GM23338 (cell line): ENCODE data around the gene NIN. TPM values are rescaled to one million over a fixed set of nuclear protein-coding genes. Genes with fewer than 3 reads are reported as not detected.

Experiments used
- ATAC-seq: fragments of 200-7000 bp; cut with Tn5 transposase; 3 replicates; pipeline ENCODE4 v1.9.1; 2020
- DNase-seq: peaks from one replicate; pipeline ENCODE4 v3.0.0-alpha.2; 2015; ENCODE audit warnings: low spot score
- H2AFZ ChIP-seq: fragments of 200-600 bp; sonication (generic); 2 replicates; pipeline ENCODE4 v1.8.0; 2016; ENCODE audit warnings: antibody characterized with exemption, mild to moderate bottlenecking, moderate library complexity
- H3F3A ChIP-seq: fragments of 200-600 bp; sonication (generic); replicated peaks from 2 replicates; pipeline ENCODE4 v1.8.0; 2017; ENCODE audit warnings: antibody characterized with exemption, mixed run types, low read depth
- H3K27ac ChIP-seq: fragments of 200-600 bp; sonication (generic); 2 replicates; pipeline ENCODE4 v1.6.1; 2016; ENCODE audit warnings: low read depth
- H3K27me3 ChIP-seq: fragments of 200-600 bp; sonication (generic); 2 replicates; pipeline ENCODE4 v1.8.0; 2016; ENCODE audit warnings: mild to moderate bottlenecking, mixed run types, moderate library complexity; ENCODE audit not compliant: insufficient read depth
- H3K36me3 ChIP-seq: fragments of 200-600 bp; sonication (generic); 2 replicates; pipeline ENCODE4 v1.8.0; 2016; ENCODE audit warnings: mild to moderate bottlenecking; ENCODE audit not compliant: insufficient read depth
- H3K4me1 ChIP-seq: fragments of 200-600 bp; sonication (generic); 2 replicates; pipeline ENCODE4 v1.8.0; 2016; ENCODE audit warnings: mild to moderate bottlenecking, moderate library complexity; ENCODE audit not compliant: insufficient read depth
- H3K4me2 ChIP-seq: fragments of 200-600 bp; sonication (generic); 2 replicates; pipeline ENCODE4 v1.7.1; 2017; ENCODE audit warnings: mixed run types
- H3K4me3 ChIP-seq: fragments of 200-600 bp; sonication (generic); 2 replicates; pipeline ENCODE4 v1.6.1; 2016; ENCODE audit warnings: mixed run types
- H3K79me2 ChIP-seq: fragments of 200-600 bp; sonication (generic); replicated peaks from 2 replicates; pipeline ENCODE4 v1.8.0; 2017; ENCODE audit warnings: mild to moderate bottlenecking; ENCODE audit not compliant: insufficient read depth
- H3K9me2 ChIP-seq: fragments of 200-600 bp; sonication (generic); 2 replicates; pipeline ENCODE4 v1.8.0; 2017; ENCODE audit not compliant: insufficient read depth
- H4K20me1 ChIP-seq: fragments of 200-600 bp; sonication (generic); replicated peaks from 2 replicates; pipeline ENCODE4 v1.8.0; 2017; ENCODE audit warnings: mild to moderate bottlenecking; ENCODE audit not compliant: insufficient read depth
- H3K27ac Mint-ChIP-seq: 2 replicates; pipeline ENCODE4 v1.8.0; 2020; ENCODE audit warnings: inconsistent platforms, mild to moderate bottlenecking, moderate library complexity, mixed read lengths
- H3K27me3 Mint-ChIP-seq: 3 replicates; pipeline ENCODE4 v1.8.0; 2022; ENCODE audit warnings: low read depth, mild to moderate bottlenecking, moderate library complexity, mixed read lengths, inconsistent platforms; ENCODE audit not compliant: insufficient read depth, poor library complexity
- H3K36me3 Mint-ChIP-seq: 3 replicates; pipeline ENCODE4 v1.8.0; 2021; ENCODE audit warnings: low read depth, mild to moderate bottlenecking, inconsistent platforms, moderate library complexity, mixed read lengths
- H3K4me1 Mint-ChIP-seq: 3 replicates; pipeline ENCODE4 v1.8.0; 2020; ENCODE audit warnings: mild to moderate bottlenecking, inconsistent platforms, mixed read lengths
- H3K4me3 Mint-ChIP-seq: 3 replicates; pipeline ENCODE4 v1.8.0; 2021; ENCODE audit warnings: moderate library complexity, mild to moderate bottlenecking, inconsistent platforms, mixed read lengths
- H3K9me3 Mint-ChIP-seq: 3 replicates; pipeline ENCODE4 v1.8.0; 2020; ENCODE audit warnings: moderate library complexity, mild to moderate bottlenecking, inconsistent platforms, mixed read lengths
- CREB1 ChIP-seq: fragments of 250-450 bp; sonication (Bioruptor Pico); IDR thresholded peaks from 2 replicates; pipeline ENCODE4 v1.5.0; 2020; ENCODE audit warnings: low read depth, mild to moderate bottlenecking, moderate library complexity
- CTCF ChIP-seq, 2 experiments: fragments of 200-600 bp in 1 of 2; sonication (generic) in 1 of 2; conservative IDR thresholded peaks; 2 replicates each; pipeline versions ENCODE4 v1.5.1 to v1.6.1; 2016 to 2017; ENCODE audit warnings: antibody characterized with exemption in 2 of 2, low read depth in 2 of 2, mild to moderate bottlenecking in 2 of 2, moderate library complexity in 1 of 2
- ETS1 ChIP-seq: IDR thresholded peaks from 2 replicates; pipeline ENCODE4 v1.6.1; 2016; ENCODE audit warnings: antibody characterized with exemption
- EZH2 ChIP-seq: fragments of 200-600 bp; sonication (generic); IDR thresholded peaks from one replicate; pipeline ENCODE4 v1.8.0; 2017; ENCODE audit warnings: antibody characterized with exemption, mild to moderate bottlenecking, low read depth; ENCODE audit not compliant: unreplicated experiment
- JUNB ChIP-seq: IDR thresholded peaks from one replicate; pipeline ENCODE4 v1.6.1; 2016; ENCODE audit warnings: antibody characterized with exemption; ENCODE audit not compliant: unreplicated experiment
- NANOG ChIP-seq: IDR thresholded peaks from 2 replicates; pipeline ENCODE4 v1.6.1; 2016; ENCODE audit warnings: antibody characterized with exemption, borderline replicate concordance
- POLR2AphosphoS5 ChIP-seq: IDR thresholded peaks from 2 replicates; pipeline ENCODE4 v1.6.1; 2016; ENCODE audit warnings: antibody characterized with exemption, low read depth
- ZNF331 ChIP-seq: fragments of 250-450 bp; sonication (Bioruptor Pico); IDR thresholded peaks from 2 replicates; pipeline ENCODE4 v1.5.0; 2020; ENCODE audit warnings: low read depth, mild to moderate bottlenecking, moderate library complexity
- ZNF462 ChIP-seq: fragments of 250-450 bp; sonication (Bioruptor Pico); IDR thresholded peaks from 2 replicates; pipeline ENCODE4 v1.5.0; 2020; ENCODE audit warnings: mild to moderate bottlenecking, moderate library complexity
- polyA plus RNA-seq: library from polyadenylated mRNA; unstranded; fragments of >200 nt; fragmentation: Nextera tagmentation; extraction: Ambion mirVana; gene quantifications from 2 replicates; pipeline ENCODE4 v1.2.1, GENCODE V29; 2016
- total RNA-seq: library from RNA; depleted of rRNA; stranded (reverse); fragments of >200 nt; shearing (Covaris generic); gene quantifications from 2 replicates; pipeline ENCODE4 v1.2.3, GENCODE V29; 2014

The NIN gene
- total and polyA plus RNA-seq, 2 experiments from 2014 or later = 7.4 to 17.4 TPM

GRCh38 chr14:50831726-50832168 lies 785 bp upstream of the NIN start:
- Mint-ChIP-seq H3K4me1 (peaks cover 30% of the 10 kb centered on the region), H3K27ac (no peak overlapping the region), H3K9me3 (no peaks in the 10 kb centered on the region; the same call in 2 of the 3 replicates), H3K27me3 (peaks cover 62% of the 10 kb centered on the region), H3K36me3 (peaks cover 2% of the 10 kb centered on the region; the same call in 2 of the 3 replicates), H3K4me3 (peak overlapping the region; percentile 88)
- peak; percentile 45 for DNase-seq
- Histone ChIP-seq H3K36me3 (no peaks in the 10 kb centered on the region), H3K27me3 (peaks cover 75% of the 10 kb centered on the region), H2AFZ (peak overlapping the region; percentile 91), H4K20me1 (peaks cover 28% of the 10 kb centered on the region), H3K79me2 (peaks cover 20% of the 10 kb centered on the region), H3K4me3 (peak overlapping the region; percentile 86), H3K9me2 (no peaks in the 10 kb centered on the region), H3F3A (peaks cover 16% of the 10 kb centered on the region), H3K27ac (no peak overlapping the region), H3K4me2 (peak overlapping the region; percentile 92), H3K4me1 (peaks cover 20% of the 10 kb centered on the region)
- TF ChIP-seq ETS1 (no peak), EZH2 (peak; percentile 65)
- ATAC-seq = no peak

GRCh38 chr14:50830044-50830931 lies 674 bp downstream of the NIN start:
- peak; percentile 83 for DNase-seq
- peak overlapping the region; percentile 77 for H3K4me3 Mint-ChIP-seq
- Histone ChIP-seq H3K4me3 (peak overlapping the region; percentile 84), H3K4me2 (peak overlapping the region; percentile 97), H2AFZ (peak overlapping the region; percentile 83), H3K27me3 (peaks cover 89% of the 10 kb centered on the region), H3K9me2 (no peaks in the 10 kb centered on the region), H3K79me2 (peaks cover 35% of the 10 kb centered on the region), H4K20me1 (peaks cover 41% of the 10 kb centered on the region), H3F3A (peaks cover 16% of the 10 kb centered on the region), H3K27ac (no peak overlapping the region), H3K4me1 (peaks cover 20% of the 10 kb centered on the region), H3K36me3 (no peaks in the 10 kb centered on the region)
- H3K27me3 Mint-ChIP-seq = peaks cover 66% of the 10 kb centered on the region
- no peak overlapping the region for H3K27ac Mint-ChIP-seq
- peaks cover 33% of the 10 kb centered on the region for H3K4me1 Mint-ChIP-seq
- ATAC-seq = peak; percentile 73
- H3K9me3 Mint-ChIP-seq = no peaks in the 10 kb centered on the region; the same call in 2 of the 3 replicates
- peaks cover 3% of the 10 kb centered on the region; the same call in 2 of the 3 replicates for H3K36me3 Mint-ChIP-seq
- no peak for TF ChIP-seq ZNF462 (CRISPR knock-in tag)
- TF ChIP-seq POLR2AphosphoS5 = 0 out of 2 replicates have a peak, but pooled peaks have one; percentile 14
- TF ChIP-seq EZH2 = peak; percentile 4
- TF ChIP-seq CREB1 = 0 out of 2 replicates have a peak, but pooled peaks have one; percentile 18
- no peak for TF ChIP-seq ZNF331
- no peak for TF ChIP-seq NANOG
- no peak for TF ChIP-seq ETS1
- no peak for TF ChIP-seq CTCF (conservative IDR thresholded peaks at IDR 0.05; ENCODE audit: low read depth in 2 of 2)
- TF ChIP-seq JUNB = no peak
